K562 (cell line): ENCODE data around the gene CITED1. TPM values are rescaled to one million over a fixed set of nuclear protein-coding genes. Genes with fewer than 3 reads are reported as not detected.

Experiments used
- polyA plus RNA-seq, 8 experiments: library from polyadenylated mRNA; depleted of rRNA in 4 of 8; stranded (reverse) in 5 of 8; unstranded in 3 of 8; fragments of >200 nt; fragmentation: Nextera tagmentation in 2 of 8; fragmentation: Illumina TruSeq in 1 of 8; extraction: Ambion mirVana in 2 of 8; extraction: Trizol in 1 of 8; gene quantifications; 2 replicates each; pipeline versions ENCODE4 v1.2.1 to v1.2.3, GENCODE V29; 2011 to 2014; ENCODE audit warnings: inconsistent platforms in 1 of 8, missing spikeins in 1 of 8
- small RNA-seq: library from RNA; depleted of rRNA; stranded (forward); fragments of <200 nt; gene quantifications from one replicate; pipeline ENCODE3, GENCODE V24; 2014
- total RNA-seq, 7 experiments: library from RNA; depleted of rRNA in 6 of 7; stranded (reverse); fragments of >200 nt in 6 of 7; fragmentation: Illumina TruSeq in 2 of 7; extraction: Trizol in 2 of 7; gene quantifications; 2 replicates each; pipeline versions ENCODE4 v1.2.1 to v1.2.3, GENCODE V29; 2011 to 2021; ENCODE audit warnings: low replicate concordance in 1 of 7

The CITED1 gene
- total and polyA plus RNA-seq, 9 of the 15 experiments (the other 6 are each of a cell fraction or from before 2014, with no cell fraction given) = 0.56 to 5.8 (median 4.2) TPM

Small RNA genes lying within 50 kb of the gene (small RNA-seq; reads per million reads assigned to genes)
- gene RF00019 = not detected

Other genes with a start within 250 kb of the CITED1 start
- gene RTL5, start 174.0 kb downstream of the CITED1 start, total RNA-seq (2014; rRNA removed) = not detected in 2 replicates
- gene RTL5, start 174.0 kb downstream of the CITED1 start, total RNA-seq (2014; rRNA removed; fragmentation: Illumina TruSeq; extraction: Trizol) = not detected in 2 replicates
- not detected in 2 replicates for gene RTL5, start 174.0 kb downstream of the CITED1 start, total RNA-seq (2015; rRNA removed; fragmentation: Illumina TruSeq; extraction: Trizol)
- gene RTL5, start 174.0 kb downstream of the CITED1 start, total RNA-seq (2021) = not detected in 2 replicates
- gene RTL5, start 174.0 kb downstream of the CITED1 start, polyA plus RNA-seq (2011; rRNA removed) = 0.01 TPM in 1 of 2 replicates, not detected in the other
- gene RTL5, start 174.0 kb downstream of the CITED1 start, polyA plus RNA-seq (2014; fragmentation: Illumina TruSeq; extraction: Trizol) = 0.03 TPM in 1 of 2 replicates, not detected in the other
- gene RTL5, start 174.0 kb downstream of the CITED1 start, polyA plus RNA-seq (2014; fragmentation: Nextera tagmentation; extraction: Ambion mirVana) = not detected
- not detected in 2 replicates for gene RTL5, start 174.0 kb downstream of the CITED1 start, polyA plus RNA-seq (2014; rRNA removed)
- gene PIN4, start 124.2 kb downstream of the CITED1 start, total RNA-seq (2014; rRNA removed) = 39.8 and 105 TPM in 2 replicates
- gene PIN4, start 124.2 kb downstream of the CITED1 start, total RNA-seq (2014; rRNA removed; fragmentation: Illumina TruSeq; extraction: Trizol) = 33.1 and 38.7 TPM in 2 replicates
- 45.5 and 46.0 TPM in 2 replicates for gene PIN4, start 124.2 kb downstream of the CITED1 start, total RNA-seq (2015; rRNA removed; fragmentation: Illumina TruSeq; extraction: Trizol)
- 9.7 and 10.0 TPM in 2 replicates for gene PIN4, start 124.2 kb downstream of the CITED1 start, total RNA-seq (2021)
- gene PIN4, start 124.2 kb downstream of the CITED1 start, polyA plus RNA-seq (2011; rRNA removed) = 16.0 and 28.4 TPM in 2 replicates
- gene PIN4, start 124.2 kb downstream of the CITED1 start, polyA plus RNA-seq (2014; fragmentation: Illumina TruSeq; extraction: Trizol) = 45.6 and 62.8 TPM in 2 replicates
- 10 to 100 TPM; 46.6 to 60.4 TPM for gene PIN4, start 124.2 kb downstream of the CITED1 start, polyA plus RNA-seq (2014; fragmentation: Nextera tagmentation; extraction: Ambion mirVana)
- 122 and 132 TPM in 2 replicates for gene PIN4, start 124.2 kb downstream of the CITED1 start, polyA plus RNA-seq (2014; rRNA removed)
- 6.5 and 6.7 TPM in 2 replicates for gene ERCC6L, start 66.9 kb downstream of the CITED1 start, total RNA-seq (2014; rRNA removed)
- gene ERCC6L, start 66.9 kb downstream of the CITED1 start, total RNA-seq (2014; rRNA removed; fragmentation: Illumina TruSeq; extraction: Trizol) = 17.4 and 19.3 TPM in 2 replicates
- gene ERCC6L, start 66.9 kb downstream of the CITED1 start, total RNA-seq (2015; rRNA removed; fragmentation: Illumina TruSeq; extraction: Trizol) = 14.8 and 16.3 TPM in 2 replicates
- gene ERCC6L, start 66.9 kb downstream of the CITED1 start, total RNA-seq (2021) = 11.4 and 11.7 TPM in 2 replicates
- gene ERCC6L, start 66.9 kb downstream of the CITED1 start, polyA plus RNA-seq (2011; rRNA removed) = 6.2 and 11.9 TPM in 2 replicates
- 10.4 and 13.4 TPM in 2 replicates for gene ERCC6L, start 66.9 kb downstream of the CITED1 start, polyA plus RNA-seq (2014; fragmentation: Illumina TruSeq; extraction: Trizol)
- gene ERCC6L, start 66.9 kb downstream of the CITED1 start, polyA plus RNA-seq (2014; fragmentation: Nextera tagmentation; extraction: Ambion mirVana) = 10 to 100 TPM in 1 of 2 experiments, 1 to 10 TPM in 1; 6.4 to 13.3 TPM
- 8.5 and 8.8 TPM in 2 replicates for gene ERCC6L, start 66.9 kb downstream of the CITED1 start, polyA plus RNA-seq (2014; rRNA removed)
- gene RPS4X, start 28.7 kb downstream of the CITED1 start, total RNA-seq (2014; rRNA removed) = 960 and 988 TPM in 2 replicates
- gene RPS4X, start 28.7 kb downstream of the CITED1 start, total RNA-seq (2014; rRNA removed; fragmentation: Illumina TruSeq; extraction: Trizol) = 1,290 and 1,407 TPM in 2 replicates
- 1,185 and 1,270 TPM in 2 replicates for gene RPS4X, start 28.7 kb downstream of the CITED1 start, total RNA-seq (2015; rRNA removed; fragmentation: Illumina TruSeq; extraction: Trizol)
- gene RPS4X, start 28.7 kb downstream of the CITED1 start, total RNA-seq (2021) = 1,005 and 1,016 TPM in 2 replicates
- 1,554 and 1,743 TPM in 2 replicates for gene RPS4X, start 28.7 kb downstream of the CITED1 start, polyA plus RNA-seq (2011; rRNA removed)
- 1,830 and 1,834 TPM in 2 replicates for gene RPS4X, start 28.7 kb downstream of the CITED1 start, polyA plus RNA-seq (2014; fragmentation: Illumina TruSeq; extraction: Trizol)
- gene RPS4X, start 28.7 kb downstream of the CITED1 start, polyA plus RNA-seq (2014; fragmentation: Nextera tagmentation; extraction: Ambion mirVana) = 100 to 1,000 TPM; 879 to 918 TPM
- gene RPS4X, start 28.7 kb downstream of the CITED1 start, polyA plus RNA-seq (2014; rRNA removed) = 1,430 and 1,575 TPM in 2 replicates